HG03558 (cell line): ENCODE results near the gene LHFPL3.
"Not testable (repeated sequence)": the region's sequence is repeated elsewhere in the genome, so short reads cannot be mapped to it uniquely, and the experiment has no call there.

Source experiments
- ATAC-seq: cut with Tn5 transposase; IDR thresholded peaks from one replicate; pipeline ENCODE4 v1.9.1; 2021; ENCODE audit warnings: moderate number of reproducible peaks; ENCODE audit not compliant: unreplicated experiment; ENCODE audit errors: extremely low read depth

The LHFPL3 gene

GRCh38 chr7:104328296-104328969 lies at the start of gene LHFPL3:
Gene LHFPL3, plus strand, starts transcription at chr7:104328603.
- no peak for ATAC-seq

- ATAC-seq, result not testable (repeated sequence)
Measured at GRCh38 chr7:104281685-104282084, 46.7 kb upstream of the LHFPL3 start.

GRCh38 chr7:104286839-104287238 lies 41.6 kb upstream of the LHFPL3 start:
- ATAC-seq, result no peak

DNA sequence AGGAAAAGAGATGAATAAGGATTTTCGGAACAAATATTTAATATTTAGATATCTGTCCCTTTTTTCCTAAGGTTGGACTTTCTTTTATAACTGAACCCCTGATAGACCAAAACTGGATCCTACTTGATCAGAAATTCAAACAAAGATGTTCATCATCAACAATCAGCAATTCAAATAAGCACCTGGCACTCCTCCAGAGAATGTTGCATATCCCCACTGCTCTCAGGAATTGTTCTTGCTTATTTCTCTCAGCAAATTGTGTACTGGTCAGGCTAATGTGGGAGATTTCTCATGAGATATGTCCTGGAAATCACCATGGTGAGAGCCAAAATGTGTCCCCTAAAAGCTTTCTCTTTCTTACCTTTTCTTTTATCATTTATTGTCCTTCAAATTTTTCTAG lies 40.3 kb upstream of the LHFPL3 start:
- ATAC-seq, result no peak

DNA sequence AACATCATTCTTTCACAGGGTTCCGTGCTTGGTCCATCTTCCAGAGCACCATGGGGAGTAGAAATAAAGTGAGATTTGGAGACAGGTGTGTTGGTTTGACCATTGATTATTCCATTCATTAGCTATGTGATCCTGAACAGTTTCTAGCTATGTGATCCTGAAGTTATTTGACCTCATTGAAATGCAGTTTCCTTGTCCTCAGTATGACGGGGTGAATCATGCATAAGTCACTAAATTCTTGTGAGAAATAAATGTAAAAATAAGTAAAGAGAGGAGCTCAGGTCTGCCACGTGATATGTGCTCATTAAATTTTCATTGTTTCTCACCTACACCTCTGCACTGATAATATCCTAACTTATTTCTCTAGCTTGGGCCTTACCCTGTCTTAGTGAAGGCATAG lies 34.1 kb upstream of the LHFPL3 start:
- ATAC-seq, result no peak

DNA sequence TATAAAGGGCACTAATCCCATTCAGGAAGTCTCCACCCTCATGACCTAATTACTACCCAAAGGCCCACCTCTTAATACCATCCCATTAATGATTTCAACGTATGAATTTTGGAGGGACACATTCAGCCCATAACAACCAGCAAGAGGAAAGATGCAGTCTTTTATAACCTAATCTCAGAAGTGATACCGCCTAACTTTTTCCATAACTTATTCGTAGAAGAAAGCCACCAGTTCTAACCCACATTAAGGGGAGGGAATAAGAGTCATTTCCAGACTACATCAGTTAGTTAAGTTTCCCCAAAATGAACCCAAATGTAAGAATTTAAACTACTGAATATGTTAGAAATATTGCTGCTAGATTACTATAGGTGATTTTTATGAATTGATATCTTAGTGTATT lies 32.1 kb upstream of the LHFPL3 start:
- no peak for ATAC-seq

GRCh38 chr7:104296900-104297299 lies 31.5 kb upstream of the LHFPL3 start:
- ATAC-seq, result no peak

GRCh38 chr7:104299323-104299722 lies 29.1 kb upstream of the LHFPL3 start:
- ATAC-seq, result no peak

DNA sequence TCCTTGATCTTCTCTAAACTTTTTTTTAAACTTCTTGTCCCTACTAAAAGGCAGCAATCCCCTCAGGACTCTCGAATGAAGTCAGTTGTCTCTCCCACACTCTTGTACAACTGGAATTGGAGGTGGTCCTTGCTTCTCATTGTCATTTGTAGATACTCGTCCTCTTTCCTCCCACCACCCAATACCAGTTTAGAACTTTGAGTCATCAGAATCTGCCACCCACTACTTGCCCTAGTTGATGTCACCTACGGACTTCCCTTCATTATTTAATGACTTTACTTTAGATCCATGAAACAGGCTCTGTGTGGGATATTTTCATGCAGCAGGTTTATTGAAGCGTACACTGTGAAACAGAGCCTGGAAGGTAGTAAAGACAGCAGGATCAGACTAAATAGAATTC lies 28.6 kb upstream of the LHFPL3 start:
- ATAC-seq, result no peak

DNA sequence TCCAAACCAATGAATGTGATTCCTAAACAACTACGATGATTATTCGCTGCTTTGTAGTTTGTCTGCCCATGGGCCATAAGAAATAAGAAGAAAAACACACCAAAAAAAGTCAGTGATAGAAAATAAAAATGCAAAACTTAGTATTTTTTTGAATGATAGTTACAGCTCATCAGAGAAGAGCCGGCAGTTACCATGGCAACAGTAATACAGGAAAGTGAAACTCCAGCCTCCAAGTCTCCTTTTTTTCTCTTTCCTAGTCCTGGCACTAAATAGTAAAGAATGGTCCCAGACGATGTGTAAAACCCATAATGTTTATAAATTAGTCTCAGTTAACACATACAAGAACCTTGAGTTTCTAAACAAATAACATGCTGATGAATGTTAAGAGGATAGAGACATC lies 21.6 kb upstream of the LHFPL3 start:
- no peak for ATAC-seq

DNA sequence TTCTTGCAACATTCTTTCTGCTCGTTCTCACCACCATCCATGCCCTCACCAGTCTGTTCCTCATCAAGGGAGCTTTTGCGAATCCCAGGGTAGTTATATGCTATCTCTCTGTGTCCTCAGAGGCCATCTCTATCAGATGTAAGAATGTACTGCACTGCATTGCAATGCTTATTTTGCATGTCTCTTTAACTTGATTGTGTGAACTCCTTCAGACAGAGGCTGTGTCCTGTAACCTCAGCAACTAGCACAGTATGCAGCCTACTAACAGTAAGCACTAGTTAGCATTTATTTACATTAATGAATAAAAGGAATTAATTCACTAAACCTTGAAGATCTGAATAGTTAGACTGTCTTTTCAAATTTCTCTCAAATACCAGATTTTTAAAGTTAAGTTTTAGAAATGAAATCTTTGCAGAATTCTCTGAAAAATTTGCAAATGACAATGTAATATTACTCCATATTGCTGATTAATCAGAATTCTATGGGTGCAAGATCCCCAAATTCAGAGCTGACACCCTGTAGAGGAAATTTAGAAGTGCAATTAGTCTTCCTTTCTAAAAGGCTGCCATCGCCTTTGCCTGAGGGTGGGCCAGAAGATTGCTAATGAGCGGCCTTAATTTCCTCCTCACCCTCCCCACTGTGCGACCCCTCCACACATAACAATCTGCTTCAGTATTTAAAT lies 10.3 kb upstream of the LHFPL3 start:
- ATAC-seq, result no peak

GRCh38 chr7:104327534-104327933 lies 869 bp upstream of the LHFPL3 start:
- no peak for ATAC-seq

DNA sequence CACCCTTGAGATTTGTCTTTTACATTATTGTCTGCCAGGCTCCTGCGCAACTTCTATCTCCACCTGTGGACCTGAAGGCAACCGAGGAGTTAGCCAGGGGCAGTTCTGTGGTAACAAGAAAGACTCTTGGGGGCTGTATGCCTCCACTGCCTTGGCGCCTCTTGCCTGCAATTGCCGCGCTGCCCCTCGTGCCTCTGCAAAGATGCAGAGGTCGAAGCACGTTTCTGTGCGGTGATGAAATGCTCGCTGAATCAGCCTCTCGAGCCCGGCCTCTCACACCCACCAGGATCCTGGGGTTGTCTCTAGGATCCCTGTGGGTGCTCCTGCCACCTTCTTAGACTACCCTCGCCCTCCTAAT lies 486 bp upstream of the LHFPL3 start:
- no peak for ATAC-seq

GRCh38 chr7:104328970-104329825 lies 795 bp downstream of the LHFPL3 start:
- no peak for ATAC-seq

DNA sequence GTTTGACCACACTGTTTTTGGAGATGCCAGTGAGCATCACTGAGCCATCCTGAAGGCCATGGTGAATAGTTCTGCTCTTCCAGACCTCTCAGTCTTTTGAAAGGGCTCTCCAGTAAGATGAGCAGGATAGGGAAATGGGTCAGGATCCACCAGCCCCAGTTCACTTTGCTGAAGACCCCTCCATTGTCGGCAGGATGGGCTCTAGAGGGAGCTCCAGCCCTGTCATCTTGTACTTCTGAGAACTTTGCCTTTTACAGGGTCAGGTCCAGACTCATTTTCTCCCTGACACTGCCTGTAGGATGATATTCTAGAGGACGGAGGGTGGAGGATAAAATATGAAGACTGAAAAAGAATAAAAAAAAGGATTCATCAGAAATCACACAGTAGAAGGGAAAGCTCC lies 13.1 kb downstream of the LHFPL3 start:
- ATAC-seq, result no peak

DNA sequence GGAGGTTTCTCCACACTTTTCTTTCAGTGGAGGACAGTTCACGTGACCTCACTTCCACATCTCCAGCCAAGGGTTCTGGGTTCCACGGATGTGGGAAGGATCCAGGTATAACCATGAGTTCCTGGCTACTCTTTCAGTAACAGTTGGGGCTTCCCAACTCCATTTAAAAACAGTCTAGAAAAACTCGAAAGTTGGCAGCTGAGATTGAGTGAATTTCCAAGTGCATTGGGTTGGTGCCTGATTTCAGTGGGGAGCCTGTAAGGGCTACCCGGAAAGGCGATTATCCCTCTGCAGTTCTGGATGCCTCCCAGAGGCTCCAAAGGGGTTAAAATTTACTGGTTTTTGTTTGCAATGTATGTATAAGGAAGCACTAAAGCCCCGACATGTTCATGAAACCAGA lies 24.3 kb downstream of the LHFPL3 start:
- ATAC-seq, result no peak

DNA sequence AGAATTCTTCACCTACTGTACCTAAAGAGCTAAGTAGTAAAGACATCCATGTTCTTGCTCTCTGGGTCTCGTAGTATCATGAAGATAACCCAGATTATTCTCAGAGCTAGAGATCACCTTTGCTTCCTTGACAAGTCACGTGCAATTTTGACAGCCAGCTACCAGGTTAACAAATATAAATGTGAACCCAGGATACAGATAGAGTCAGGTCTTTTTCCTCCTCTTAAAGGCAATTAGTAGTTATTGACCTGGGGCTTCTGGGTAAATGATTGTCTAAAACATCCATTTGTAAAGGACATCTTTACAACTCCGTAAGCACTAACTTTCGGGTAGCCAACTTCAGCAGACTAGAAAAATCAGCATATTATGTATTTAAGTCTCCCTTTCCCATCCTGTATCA lies 28.8 kb downstream of the LHFPL3 start:
- no peak for ATAC-seq

- no peak for ATAC-seq
Measured at GRCh38 chr7:104358446-104359132, 30.2 kb downstream of the LHFPL3 start.

- no peak for ATAC-seq
Measured at GRCh38 chr7:104362756-104363155, 34.4 kb downstream of the LHFPL3 start.

DNA sequence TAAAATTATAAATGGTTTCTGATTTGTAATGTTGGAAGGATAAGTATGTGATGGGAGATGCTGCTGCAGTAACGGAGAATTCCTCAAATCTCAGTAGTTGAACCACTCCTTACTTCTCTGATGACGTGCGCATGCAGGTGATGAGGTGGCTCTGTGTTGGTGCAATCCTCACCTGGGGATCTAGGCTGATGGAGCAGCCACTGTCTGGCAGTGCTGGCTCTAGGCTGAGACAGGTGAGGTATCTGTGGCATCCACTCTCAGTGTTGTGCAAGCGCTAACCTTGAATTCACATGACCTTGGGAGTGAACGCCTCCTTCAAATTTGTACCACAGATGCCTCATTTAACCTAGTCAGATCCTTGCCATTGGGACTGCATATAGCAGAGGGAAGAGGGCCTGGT lies 35.0 kb downstream of the LHFPL3 start:
- ATAC-seq, result no peak

- no peak for ATAC-seq
Measured at GRCh38 chr7:104366390-104366789, 38.0 kb downstream of the LHFPL3 start.
